CD4-positive, CD25-positive, alpha-beta regulatory T cell (primary cell): ENCODE data around the gene TSPAN3. TPM values are rescaled to one million over a fixed set of nuclear protein-coding genes. Genes with fewer than 3 reads are reported as not detected.

Experiments used
- ATAC-seq, 2 donors: fragments of 150-1000 bp; cut with Tn5 transposase; one replicate each; pipeline ENCODE4 v1.10.0; 2021; ENCODE audit warnings: low read depth in 2 of 2, moderate number of reproducible peaks in 2 of 2, moderate library complexity in 1 of 2
- DNase-seq, 3 donors: peaks; one replicate each; pipeline versions ENCODE4 v3.0.0 to v3.0.0-alpha.2; 2012 to 2022; ENCODE audit warnings: mixed read lengths in 1 of 3
- H3K27ac ChIP-seq: one replicate; pipeline ENCODE4 v1.7.0; 2013; ENCODE audit warnings: mild to moderate bottlenecking, low read length; ENCODE audit not compliant: insufficient read depth, poor library complexity, severe bottlenecking
- H3K27me3 ChIP-seq: one replicate; pipeline ENCODE4 v1.7.0; 2013; ENCODE audit warnings: low read length; ENCODE audit not compliant: control insufficient read depth, insufficient read depth
- H3K36me3 ChIP-seq: one replicate; pipeline ENCODE4 v1.7.0; 2013; ENCODE audit warnings: mild to moderate bottlenecking, low read length, moderate library complexity; ENCODE audit not compliant: control insufficient read depth, insufficient read depth
- H3K4me1 ChIP-seq: 2 replicates; pipeline ENCODE4 v1.7.0; 2013; ENCODE audit warnings: mild to moderate bottlenecking, low read length; ENCODE audit not compliant: insufficient read depth, control insufficient read depth, poor library complexity, severe bottlenecking
- H3K4me3 ChIP-seq: one replicate; pipeline ENCODE4 v1.7.0; 2013; ENCODE audit warnings: low read depth, mild to moderate bottlenecking, low read length, moderate library complexity
- H3K9me3 ChIP-seq, 2 experiments: 1 replicate in 1 of 2; 2 replicates in 1 of 2; pipeline ENCODE4 v1.7.0; 2013; ENCODE audit warnings: low read length in 2 of 2, mild to moderate bottlenecking in 1 of 2, moderate library complexity in 1 of 2; ENCODE audit not compliant: control insufficient read depth in 2 of 2
- H3K27ac Mint-ChIP-seq, 3 donors: one replicate each; pipeline ENCODE4 v1.8.0; 2020 to 2022; ENCODE audit warnings: mild to moderate bottlenecking in 3 of 3, mixed read lengths in 3 of 3, moderate library complexity in 2 of 3
- H3K27me3 Mint-ChIP-seq: one replicate; pipeline ENCODE4 v1.8.0; 2022; ENCODE audit warnings: mild to moderate bottlenecking, mixed read lengths
- H3K36me3 Mint-ChIP-seq: one replicate; pipeline ENCODE4 v1.8.0; 2020; ENCODE audit warnings: mixed read lengths
- H3K4me1 Mint-ChIP-seq, 4 donors: one replicate each; pipeline ENCODE4 v1.8.0; 2020 to 2022; ENCODE audit warnings: mixed read lengths in 4 of 4, mild to moderate bottlenecking in 1 of 4
- H3K4me3 Mint-ChIP-seq, 4 donors: one replicate each; pipeline ENCODE4 v1.8.0; 2020 to 2022; ENCODE audit warnings: mild to moderate bottlenecking in 4 of 4, mixed read lengths in 4 of 4, moderate library complexity in 3 of 4
- H3K9me3 Mint-ChIP-seq, 7 donors: one replicate each; pipeline ENCODE4 v1.8.0; 2020 to 2022; ENCODE audit warnings: mixed read lengths in 7 of 7, mild to moderate bottlenecking in 3 of 7, moderate library complexity in 2 of 7
- polyA plus RNA-seq, 4 donors: library from polyadenylated mRNA; unstranded; fragments of 300-500 nt; fragmentation: Illumina TruSeq; gene quantifications; one replicate each; pipeline ENCODE4 v1.2.3, GENCODE V29; 2021
- total RNA-seq: library from RNA; stranded (reverse); gene quantifications from one replicate; pipeline ENCODE4 v1.2.3, GENCODE V29; 2022

The TSPAN3 gene
- total RNA-seq (5.4 TPM), polyA plus RNA-seq (10 to 100 TPM; 19.2 to 31.0 (median 27.2) TPM)

- peak within 1 kb of the TSS; percentile 65 to 92 (median 83) for H3K27ac Mint-ChIP-seq
- H3K9me3 Mint-ChIP-seq = peaks cover 0 to 2% (median 0%) of the 10 kb centered on the region in 7 donors
- Histone ChIP-seq H3K9me3 (no peaks in the 10 kb centered on the region), H3K4me1 (peaks cover 14% of the 10 kb centered on the region), H3K4me3 (peak within 1 kb of the TSS; percentile 66), H3K27ac (peak within 1 kb of the TSS; percentile 7), H3K36me3 (no peaks in the 10 kb centered on the region), H3K27me3 (no peaks in the 10 kb centered on the region)
- peaks cover 0 to 21% (median 18%) of the 10 kb centered on the region in 4 donors for H3K4me1 Mint-ChIP-seq
- no peaks in the 10 kb centered on the region for H3K36me3 Mint-ChIP-seq
- peak within 1 kb of the TSS; percentile 86 to 94 (median 90) for H3K4me3 Mint-ChIP-seq
- peak; percentile 98 for ATAC-seq
- H3K27me3 Mint-ChIP-seq = peaks cover 15% of the 10 kb centered on the region
- peak; percentile 89 to 91 (median 91) for DNase-seq
Measured at GRCh38 chr15:77070495-77071304, at the start of gene TSPAN3. TSPAN3 (minus strand) TSS chr15:77071109; CDS start chr15:77070954, 155 bp downstream.

- no peaks in the 10 kb centered on the region for H3K36me3 ChIP-seq
- H3K9me3 ChIP-seq = no peaks in the 10 kb centered on the region
- peaks cover 10% of the 10 kb centered on the region for H3K27me3 Mint-ChIP-seq
- H3K4me1 ChIP-seq = no peaks in the 10 kb centered on the region
- H3K4me3 ChIP-seq = no peak overlapping the region
- H3K36me3 Mint-ChIP-seq = peaks cover 4% of the 10 kb centered on the region
- H3K4me1 Mint-ChIP-seq = peaks cover 0 to 12% (median 4%) of the 10 kb centered on the region in 4 donors
- DNase-seq = no peak
- H3K27me3 ChIP-seq = no peaks in the 10 kb centered on the region
- no peak overlapping the region for H3K4me3 Mint-ChIP-seq
- no peaks in the 10 kb centered on the region for H3K9me3 Mint-ChIP-seq
- no peak overlapping the region for H3K27ac Mint-ChIP-seq
- ATAC-seq = no peak
- H3K27ac ChIP-seq = no peak overlapping the region
Measured at GRCh38 chr15:77120576-77120975, 49.7 kb upstream of the TSPAN3 start.

- Histone ChIP-seq H3K9me3 (no peaks in the 10 kb centered on the region), H3K4me1 (no peaks in the 10 kb centered on the region), H3K27me3 (no peaks in the 10 kb centered on the region), H3K36me3 (no peaks in the 10 kb centered on the region), H3K4me3 (no peak overlapping the region), H3K27ac (no peak overlapping the region)
- DNase-seq (no peak), ATAC-seq (no peak)
- Mint-ChIP-seq H3K9me3 (no peaks in the 10 kb centered on the region), H3K27ac (no peak overlapping the region), H3K4me1 (peaks cover 0 to 11% (median 4%) of the 10 kb centered on the region in 4 donors), H3K36me3 (peaks cover 4% of the 10 kb centered on the region), H3K4me3 (no peak overlapping the region), H3K27me3 (peaks cover 10% of the 10 kb centered on the region)
Measured at GRCh38 chr15:77119446-77119845, 48.5 kb upstream of the TSPAN3 start.

GRCh38 chr15:77118882-77119321 lies 48.0 kb upstream of the TSPAN3 start:
- no peaks in the 10 kb centered on the region for H3K9me3 ChIP-seq
- Mint-ChIP-seq H3K4me3 (no peak overlapping the region), H3K27ac (no peak overlapping the region), H3K9me3 (no peaks in the 10 kb centered on the region), H3K27me3 (peaks cover 10% of the 10 kb centered on the region), H3K4me1 (peaks cover 0 to 6% (median 4%) of the 10 kb centered on the region in 4 donors), H3K36me3 (peaks cover 4% of the 10 kb centered on the region)
- H3K4me3 ChIP-seq = no peak overlapping the region
- no peaks in the 10 kb centered on the region for H3K36me3 ChIP-seq
- H3K4me1 ChIP-seq = no peaks in the 10 kb centered on the region
- H3K27ac ChIP-seq = no peak overlapping the region
- H3K27me3 ChIP-seq = no peaks in the 10 kb centered on the region
- DNase-seq (peak; percentile 6 to 72 (median 38)), ATAC-seq (peak in 1 of 2 donors; percentile 53)

GRCh38 chr15:77115179-77115578 lies 44.3 kb upstream of the TSPAN3 start:
- H3K4me3 ChIP-seq = no peak overlapping the region
- no peaks in the 10 kb centered on the region for H3K9me3 Mint-ChIP-seq

GRCh38 chr15:77112838-77113504 lies 42.1 kb upstream of the TSPAN3 start:
- H3K27me3 Mint-ChIP-seq = no peaks in the 10 kb centered on the region
- H3K9me3 ChIP-seq = no peaks in the 10 kb centered on the region
- no peaks in the 10 kb centered on the region for H3K27me3 ChIP-seq
- H3K4me3 Mint-ChIP-seq = no peak overlapping the region
- no peaks in the 10 kb centered on the region for H3K9me3 Mint-ChIP-seq
- no peaks in the 10 kb centered on the region for H3K4me1 ChIP-seq
- no peak overlapping the region for H3K27ac Mint-ChIP-seq
- H3K4me1 Mint-ChIP-seq = no peaks in the 10 kb centered on the region
- ATAC-seq (no peak), DNase-seq (no peak)
- no peaks in the 10 kb centered on the region for H3K36me3 ChIP-seq
- H3K36me3 Mint-ChIP-seq = peaks cover 4% of the 10 kb centered on the region
- no peak overlapping the region for H3K27ac ChIP-seq
- no peak overlapping the region for H3K4me3 ChIP-seq

More at GRCh38 chr15:77115179-77115578, 44.3 kb upstream of the TSPAN3 start:
- DNase-seq = no peak
- peaks cover 4% of the 10 kb centered on the region for H3K36me3 Mint-ChIP-seq
- H3K4me3 Mint-ChIP-seq = peak overlapping the region in 1 of 4 donors; percentile 17
- H3K27ac Mint-ChIP-seq = no peak overlapping the region
- no peaks in the 10 kb centered on the region for H3K27me3 ChIP-seq
- peaks cover 0 to 6% (median 4%) of the 10 kb centered on the region in 4 donors for H3K4me1 Mint-ChIP-seq
- H3K27ac ChIP-seq = no peak overlapping the region
- H3K27me3 Mint-ChIP-seq = peaks cover 6% of the 10 kb centered on the region
- H3K36me3 ChIP-seq = no peaks in the 10 kb centered on the region
- no peak for ATAC-seq
- no peaks in the 10 kb centered on the region for H3K4me1 ChIP-seq
- H3K9me3 ChIP-seq = no peaks in the 10 kb centered on the region

- no peak for DNase-seq
- H3K27me3 Mint-ChIP-seq = no peaks in the 10 kb centered on the region
- H3K36me3 Mint-ChIP-seq = peaks cover 4% of the 10 kb centered on the region
- Histone ChIP-seq H3K4me3 (no peak overlapping the region), H3K4me1 (no peaks in the 10 kb centered on the region), H3K9me3 (no peaks in the 10 kb centered on the region), H3K27ac (no peak overlapping the region), H3K27me3 (no peaks in the 10 kb centered on the region), H3K36me3 (no peaks in the 10 kb centered on the region)
- H3K27ac Mint-ChIP-seq = no peak overlapping the region
- H3K4me1 Mint-ChIP-seq = no peaks in the 10 kb centered on the region
- no peak overlapping the region for H3K4me3 Mint-ChIP-seq
- no peak for ATAC-seq
- no peaks in the 10 kb centered on the region for H3K9me3 Mint-ChIP-seq
Measured at GRCh38 chr15:77111789-77112188, 40.9 kb upstream of the TSPAN3 start.
